MM.1S (cell line): ENCODE measurements around the gene PAMR1.

ENCODE experiments used
- DNase-seq: peaks from one replicate; pipeline ENCODE4 v3.0.0-alpha.2; 2015
- H2AFZ ChIP-seq: fragments of 300-600 bp; sonication (generic); 2 replicates; pipeline ENCODE4 v1.6.0; 2016; ENCODE audit warnings: antibody characterized with exemption, low read length
- H3F3A ChIP-seq: fragments of 300-600 bp; sonication (generic); 2 replicates; pipeline ENCODE4 v1.6.1; 2016; ENCODE audit warnings: mild to moderate bottlenecking, antibody characterized with exemption, low read length, moderate library complexity, mixed read lengths; ENCODE audit not compliant: insufficient read depth
- H3K27ac ChIP-seq: fragments of 300-600 bp; sonication (generic); 2 replicates; pipeline ENCODE4 v1.5.1; 2016; ENCODE audit warnings: mild to moderate bottlenecking, low read length
- H3K27me3 ChIP-seq: fragments of 300-600 bp; sonication (generic); replicated peaks from 2 replicates; pipeline ENCODE4 v1.6.0; 2016; ENCODE audit warnings: low read length; ENCODE audit not compliant: insufficient read depth
- H3K36me3 ChIP-seq: fragments of 300-600 bp; sonication (generic); replicated peaks from 2 replicates; pipeline ENCODE4 v1.6.1; 2016; ENCODE audit warnings: mild to moderate bottlenecking, low read length, mixed read lengths; ENCODE audit not compliant: insufficient read depth
- H3K4me1 ChIP-seq: fragments of 300-600 bp; sonication (generic); 2 replicates; pipeline ENCODE4 v1.6.1; 2016; ENCODE audit warnings: low read length, mixed read lengths
- H3K4me2 ChIP-seq: fragments of 300-600 bp; sonication (generic); 2 replicates; pipeline ENCODE4 v1.6.0; 2016; ENCODE audit warnings: low read depth, low read length
- H3K4me3 ChIP-seq: fragments of 300-600 bp; sonication (generic); 2 replicates; pipeline ENCODE4 v1.5.1; 2016; ENCODE audit warnings: low read length, mixed read lengths
- H3K79me2 ChIP-seq: fragments of 300-600 bp; sonication (generic); 2 replicates; pipeline ENCODE4 v1.6.1; 2016; ENCODE audit warnings: mixed run types, low read length, mixed read lengths
- H3K9ac ChIP-seq: fragments of 300-600 bp; sonication (generic); 2 replicates; pipeline ENCODE4 v1.6.1; 2016; ENCODE audit warnings: low read length, mixed read lengths
- H3K9me2 ChIP-seq: fragments of 300-600 bp; sonication (generic); replicated peaks from 2 replicates; pipeline ENCODE4 v1.6.1; 2016; ENCODE audit warnings: mild to moderate bottlenecking, low read length, mixed read lengths; ENCODE audit not compliant: insufficient read depth
- H3K9me3 ChIP-seq: fragments of 300-600 bp; sonication (generic); replicated peaks from 2 replicates; pipeline ENCODE4 v1.6.1; 2016; ENCODE audit warnings: mild to moderate bottlenecking, low read length, mixed read lengths; ENCODE audit not compliant: insufficient read depth
- H4K20me1 ChIP-seq: fragments of 300-600 bp; sonication (generic); 2 replicates; pipeline ENCODE4 v1.6.1; 2016; ENCODE audit warnings: mild to moderate bottlenecking, low read length, moderate library complexity, mixed read lengths; ENCODE audit not compliant: insufficient read depth
- CTCF ChIP-seq: fragments of 300-600 bp; sonication (generic); IDR thresholded peaks from 2 replicates; pipeline ENCODE4 v1.5.1; 2016; ENCODE audit warnings: antibody characterized with exemption, low read length, mixed read lengths
- EZH2 ChIP-seq: fragments of 300-600 bp; sonication (generic); optimal IDR thresholded peaks from 2 replicates; pipeline ENCODE3; 2017; ENCODE audit warnings: low read depth, mild to moderate bottlenecking, antibody characterized with exemption, low read length, mixed read lengths
- EZH2phosphoT487 ChIP-seq: fragments of 300-600 bp; sonication (generic); IDR thresholded peaks from 2 replicates; pipeline ENCODE4 v1.6.1; 2018; ENCODE audit warnings: antibody characterized with exemption, low read length

PAMR1 gene

GRCh38 chr11:35566885-35567284 lies 41.5 kb upstream of the PAMR1 start:
- H3K79me2 ChIP-seq = no peaks in the 10 kb centered on the region
- H3K4me2 ChIP-seq = no peak overlapping the region
- no peaks in the 10 kb centered on the region for H3K9me2 ChIP-seq
- no peaks in the 10 kb centered on the region for H3F3A ChIP-seq
- no peak for DNase-seq
- no peaks in the 10 kb centered on the region for H3K4me1 ChIP-seq
- H2AFZ ChIP-seq = no peak overlapping the region
- no peaks in the 10 kb centered on the region for H4K20me1 ChIP-seq
- H3K36me3 ChIP-seq = no peaks in the 10 kb centered on the region
- TF ChIP-seq EZH2phosphoT487 (no peak), CTCF (no peak), EZH2 (no peak)
- H3K4me3 ChIP-seq = no peak overlapping the region
- no peaks in the 10 kb centered on the region for H3K27me3 ChIP-seq
- no peak overlapping the region for H3K9ac ChIP-seq
- no peaks in the 10 kb centered on the region for H3K9me3 ChIP-seq
- H3K27ac ChIP-seq = no peak overlapping the region

- no peaks in the 10 kb centered on the region for H3K27me3 ChIP-seq
- H3K79me2 ChIP-seq = no peaks in the 10 kb centered on the region
- no peak overlapping the region for H2AFZ ChIP-seq
- no peak for DNase-seq
- H3K4me3 ChIP-seq = no peak overlapping the region
- no peaks in the 10 kb centered on the region for H3K4me1 ChIP-seq
- H4K20me1 ChIP-seq = no peaks in the 10 kb centered on the region
- no peak for TF ChIP-seq CTCF
- no peaks in the 10 kb centered on the region for H3K36me3 ChIP-seq
- H3K27ac ChIP-seq = no peak overlapping the region
- H3K4me2 ChIP-seq = no peak overlapping the region
- H3K9ac ChIP-seq = no peak overlapping the region
- H3K9me2 ChIP-seq = no peaks in the 10 kb centered on the region
- no peaks in the 10 kb centered on the region for H3K9me3 ChIP-seq
- H3F3A ChIP-seq = no peaks in the 10 kb centered on the region
Measured at GRCh38 chr11:35566181-35566580, 40.8 kb upstream of the PAMR1 start.

DNA sequence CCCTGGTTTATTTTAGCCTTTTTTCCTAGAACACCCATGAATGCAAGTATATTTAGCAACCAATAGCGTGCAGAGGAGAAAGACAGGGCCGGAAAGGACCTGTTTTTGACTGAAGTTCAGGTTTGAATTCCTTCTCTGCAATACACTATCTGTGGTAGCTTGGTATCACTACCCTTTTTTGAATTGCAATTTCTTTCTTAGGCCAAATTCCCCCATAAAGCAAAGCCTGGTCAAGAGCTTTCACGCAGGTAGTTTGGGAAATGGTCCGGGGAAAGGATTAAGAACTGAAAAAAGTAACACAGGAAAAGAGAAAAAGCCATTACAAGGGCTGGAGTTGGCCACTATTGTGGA lies 38.8 kb upstream of the PAMR1 start:
- TF ChIP-seq EZH2 (no peak), CTCF (no peak), EZH2phosphoT487 (no peak)
- Histone ChIP-seq H3K79me2 (no peaks in the 10 kb centered on the region), H3K27me3 (no peaks in the 10 kb centered on the region), H4K20me1 (no peaks in the 10 kb centered on the region), H3K27ac (no peak overlapping the region), H3K9me3 (no peaks in the 10 kb centered on the region), H3K4me3 (no peak overlapping the region), H3F3A (no peaks in the 10 kb centered on the region), H3K9ac (no peak overlapping the region), H3K9me2 (no peaks in the 10 kb centered on the region), H3K4me1 (no peaks in the 10 kb centered on the region), H2AFZ (no peak overlapping the region), H3K4me2 (no peak overlapping the region), H3K36me3 (no peaks in the 10 kb centered on the region)
- DNase-seq = no peak
